ENCODE measurements around the gene GPBAR1. TPM values are rescaled to one million over a fixed set of nuclear protein-coding genes. Genes with fewer than 3 reads are reported as not detected.
"Not testable (repeated sequence)": the region's sequence is repeated elsewhere in the genome, so short reads cannot be mapped to it uniquely, and the experiment has no call there.

Gene GPBAR1
- total RNA-seq, 6 donors from 2014 or later, result 0.33 to 6.4 (median 4.1) TPM

GRCh38 chr2:218272531-218273212, 11.9 kb downstream of the GPBAR1 start:
- Histone ChIP-seq H3K27me3 (no peaks in the 10 kb centered on the region), H3K9me3 (no peaks in the 10 kb centered on the region), H3K4me3 (peak overlapping the region in 1 of 4 donors; percentile 5), H3K4me1 (peaks cover 42 to 62% (median 47%) of the 10 kb centered on the region in 4 donors), H3K27ac (peak overlapping the region; percentile 63 to 88 (median 77)), H3K36me3 (peaks cover 34 to 53% (median 44%) of the 10 kb centered on the region in 4 donors)
- ATAC-seq (ENCODE audit: low FRiP score in 2 of 2), result peak; percentile 71 to 80
- peak in 1 of 4 donors; percentile 19 for TF ChIP-seq POLR2A (IDR thresholded peaks at IDR 0.05)
- TF ChIP-seq POLR2AphosphoS5 (IDR thresholded peaks at IDR 0.05), result peak; percentile 60 to 78
- peak; percentile 77 to 94 (median 90) for TF ChIP-seq CTCF (IDR thresholded peaks at IDR 0.05)
- TF ChIP-seq EP300 (IDR thresholded peaks at IDR 0.05), result no peak
- 18 to 27% methylated on average over 9 to 15 of the region's 18 CpGs for WGBS, 2 donors
- peak in 1 of 2 donors; percentile 95 for DNase-seq

GRCh38 chr2:218273214-218273907, 12.5 kb downstream of the GPBAR1 start:
- peaks cover 39 to 59% (median 43%) of the 10 kb centered on the region in 4 donors for H3K4me1 ChIP-seq
- H3K27me3 ChIP-seq; ATAC-seq (ENCODE audit: low FRiP score in 2 of 2); H3K9me3 ChIP-seq; H3K4me3 ChIP-seq; DNase-seq: not testable (repeated sequence)
- peak overlapping the region; percentile 63 to 88 (median 77) for H3K27ac ChIP-seq
- WGBS, 2 donors, result 82 to 86% methylated on average over 8 of the region's 8 CpGs
- peaks cover 36 to 54% (median 49%) of the 10 kb centered on the region in 4 donors for H3K36me3 ChIP-seq

GRCh38 chr2:218273908-218274249, 13.1 kb downstream of the GPBAR1 start:
- Histone ChIP-seq H3K27me3 (no peaks in the 10 kb centered on the region), H3K4me3 (no peak overlapping the region), H3K4me1 (peaks cover 35 to 53% (median 40%) of the 10 kb centered on the region in 4 donors), H3K36me3 (peaks cover 36 to 59% (median 55%) of the 10 kb centered on the region in 4 donors), H3K9me3 (no peaks in the 10 kb centered on the region), H3K27ac (peak overlapping the region in 2 of 4 donors; percentile 22 to 88)
- no peak for ATAC-seq (ENCODE audit: low FRiP score in 2 of 2)
- TF ChIP-seq POLR2A (IDR thresholded peaks at IDR 0.05) (peak in 1 of 4 donors; percentile 14), EP300 (IDR thresholded peaks at IDR 0.05) (no peak)
- DNase-seq, result no peak
- 64 to 84% methylated on average over 2 of the region's 2 CpGs for WGBS, 2 donors

- Histone ChIP-seq H3K27ac (peak overlapping the region in 2 of 4 donors; percentile 22 to 88), H3K4me3 (no peak overlapping the region), H3K4me1 (peaks cover 31 to 47% (median 35%) of the 10 kb centered on the region in 4 donors), H3K27me3 (no peaks in the 10 kb centered on the region), H3K36me3 (peaks cover 39 to 66% (median 62%) of the 10 kb centered on the region in 4 donors), H3K9me3 (no peaks in the 10 kb centered on the region)
- TF ChIP-seq EP300 (IDR thresholded peaks at IDR 0.05) (no peak), POLR2AphosphoS5 (IDR thresholded peaks at IDR 0.05) (no peak), POLR2A (IDR thresholded peaks at IDR 0.05) (no peak), CTCF (IDR thresholded peaks at IDR 0.05) (no peak)
- 79 to 80% methylated on average over 4 of the region's 4 CpGs for WGBS, 2 donors
- ATAC-seq (ENCODE audit: low FRiP score in 2 of 2), result no peak
- no peak for DNase-seq
These were observed 13.8 kb downstream of the GPBAR1 start for GRCh38 chr2:218274586-218274985.

- DNase-seq (no peak), ATAC-seq (ENCODE audit: low FRiP score in 2 of 2) (no peak)
- H3K4me1 ChIP-seq, result peaks cover 31 to 47% (median 35%) of the 10 kb centered on the region in 4 donors
- H3K9me3 ChIP-seq, result no peaks in the 10 kb centered on the region
- 69 to 76% methylated on average over 9 of the region's 9 CpGs for WGBS, 2 donors
- peak overlapping the region in 3 of 4 donors; percentile 22 to 88 (median 22) for H3K27ac ChIP-seq
- H3K4me3 ChIP-seq, result no peak overlapping the region
- peaks cover 48 to 76% (median 71%) of the 10 kb centered on the region in 4 donors for H3K36me3 ChIP-seq
- no peaks in the 10 kb centered on the region for H3K27me3 ChIP-seq
- TF ChIP-seq CTCF (IDR thresholded peaks at IDR 0.05) (no peak), POLR2A (IDR thresholded peaks at IDR 0.05) (no peak), POLR2AphosphoS5 (IDR thresholded peaks at IDR 0.05) (no peak), EP300 (IDR thresholded peaks at IDR 0.05) (no peak)
These were observed 14.7 kb downstream of the GPBAR1 start for GRCh38 chr2:218275371-218276072.

Measured in upper lobe of left lung (tissue), 6 donors.